GM19395 (cell line): ENCODE measurements around the gene SIGLEC5.
A peak's percentile ranks its signal among the peaks of the same experiment; 100 is the strongest.

Experiments used
- ATAC-seq: cut with Tn5 transposase; IDR thresholded peaks from one replicate; pipeline ENCODE4 v1.9.1; 2021; ENCODE audit warnings: mild to moderate bottlenecking, moderate library complexity; ENCODE audit not compliant: unreplicated experiment

The SIGLEC5 gene

GRCh38 chr19:51590441-51590840 is 39.8 kb downstream of the SIGLEC5 start:
- no peak for ATAC-seq

DNA sequence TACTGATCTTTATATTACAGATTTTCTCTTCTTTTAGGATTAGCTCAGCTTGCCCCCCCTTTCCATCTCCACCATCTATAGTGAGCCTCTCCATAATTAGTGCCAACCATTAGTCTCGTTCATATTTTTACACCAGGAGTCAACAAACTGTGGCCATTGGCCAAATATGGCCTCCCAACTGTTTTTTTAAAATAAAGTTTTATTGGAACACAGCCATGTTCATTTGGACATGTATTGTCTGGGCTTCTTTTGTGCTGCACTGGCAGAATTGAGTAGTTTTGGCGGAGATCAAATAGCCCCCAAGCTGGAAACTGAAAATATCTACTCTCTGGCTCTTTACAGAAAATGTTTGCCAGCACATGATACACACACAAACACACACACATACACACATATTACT is 40.7 kb downstream of the SIGLEC5 start:
- no peak for ATAC-seq

GRCh38 chr19:51587264-51588191 is 42.7 kb downstream of the SIGLEC5 start:
- no peak for ATAC-seq

- ATAC-seq = no peak
These were observed 43.4 kb downstream of the SIGLEC5 start for GRCh38 chr19:51586799-51587198.

GRCh38 chr19:51586103-51586728 is 44.0 kb downstream of the SIGLEC5 start:
- no peak for ATAC-seq

GRCh38 chr19:51576850-51577249 is 53.4 kb downstream of the SIGLEC5 start:
- ATAC-seq = no peak

DNA sequence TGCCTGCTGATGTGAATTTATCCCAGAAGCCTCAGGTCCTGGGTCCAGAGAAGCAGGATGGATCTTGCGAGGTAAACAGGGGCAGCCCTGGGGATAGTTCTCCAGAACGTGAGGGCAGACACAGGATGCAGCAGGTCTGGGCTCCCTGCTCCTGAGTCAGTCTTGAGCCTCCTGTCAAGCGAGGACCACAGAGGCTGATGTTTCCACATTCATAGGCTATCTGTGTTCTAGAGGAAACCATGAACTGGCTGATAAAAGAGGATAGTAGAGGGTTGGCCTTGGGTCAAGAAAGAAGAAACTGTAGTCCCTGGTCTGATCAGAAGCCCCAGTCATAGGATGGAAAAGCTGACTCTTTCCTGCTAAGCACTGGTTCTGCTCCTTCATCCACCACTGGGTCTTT is 56.9 kb downstream of the SIGLEC5 start:
- ATAC-seq = no peak

DNA sequence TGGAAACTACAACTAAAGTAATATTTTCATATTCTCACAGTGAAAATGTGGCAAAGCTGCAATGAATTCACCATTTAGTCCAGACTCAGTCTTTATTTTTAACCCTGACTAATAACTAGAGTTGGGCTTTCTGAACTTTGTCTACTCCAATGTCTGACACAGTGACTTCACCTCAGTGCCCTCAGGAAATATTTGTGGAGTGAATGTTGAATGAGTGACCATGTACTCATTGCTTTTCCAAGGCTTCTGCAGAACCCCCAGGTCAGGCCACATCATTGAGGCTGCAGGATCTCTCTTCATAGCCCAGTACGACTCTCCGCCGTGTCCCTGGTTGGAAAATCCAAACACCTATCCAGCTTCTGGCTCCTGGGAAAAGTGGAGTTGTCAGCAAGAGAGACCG is 57.3 kb downstream of the SIGLEC5 start:
- no peak for ATAC-seq

GRCh38 chr19:51572410-51572809 is 57.8 kb downstream of the SIGLEC5 start:
- ATAC-seq = no peak

DNA sequence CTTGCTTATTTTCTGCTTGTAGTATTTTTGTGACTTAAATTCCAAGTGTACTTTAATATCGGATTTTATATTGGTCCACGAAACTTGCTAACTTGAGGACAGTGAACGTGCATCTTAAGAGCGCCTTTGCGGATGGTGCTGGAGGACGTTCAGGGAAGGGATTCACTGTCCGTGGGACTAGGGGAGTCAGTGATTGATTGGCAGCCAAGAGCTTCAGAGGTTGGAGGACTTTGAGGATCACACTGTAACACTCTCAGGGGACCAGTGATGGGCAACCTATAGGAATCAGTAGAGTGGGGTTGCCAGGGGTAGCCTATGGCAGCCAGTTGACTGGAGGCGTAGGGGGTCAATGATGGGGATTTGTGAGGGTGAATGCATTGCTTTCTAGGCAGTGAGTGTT is 58.6 kb downstream of the SIGLEC5 start:
- ATAC-seq = no peak

DNA sequence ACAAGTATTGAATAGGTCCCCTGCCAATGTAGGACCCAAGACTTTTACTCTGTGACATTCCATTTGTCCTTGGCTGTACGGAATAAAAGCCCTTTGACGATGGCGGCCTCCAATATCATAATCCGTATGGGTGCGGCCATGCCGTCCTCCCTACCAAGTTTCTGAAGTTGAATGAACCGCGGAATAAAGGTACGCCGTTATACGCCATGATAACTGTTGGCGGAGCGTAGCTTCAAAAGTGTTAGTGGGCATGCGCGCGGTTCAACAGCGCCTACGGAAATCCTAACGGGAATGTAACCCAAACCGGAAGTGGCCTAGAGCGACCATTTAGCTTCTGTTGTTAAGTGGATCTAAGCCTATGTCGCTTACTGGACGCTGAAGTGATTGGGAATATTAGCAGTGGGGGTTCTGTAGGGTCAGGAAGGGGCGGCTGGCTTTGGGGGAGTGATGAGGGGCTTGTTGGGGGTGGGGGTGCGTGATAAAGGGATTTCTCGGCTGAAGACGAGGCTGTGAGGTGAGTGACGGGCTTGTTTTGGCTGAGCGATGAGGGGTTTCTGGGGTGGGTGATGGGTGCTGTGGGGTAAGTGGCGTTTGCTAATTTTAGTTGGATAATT is 59.1 kb downstream of the SIGLEC5 start, which contains the start of gene ZNF175:
Gene ZNF175, plus strand, starts transcription at position 322 of the 614 bp plus-strand sequence. CDS start 2,047 bp downstream, outside the sequence.
- peak; percentile 89 for ATAC-seq

DNA sequence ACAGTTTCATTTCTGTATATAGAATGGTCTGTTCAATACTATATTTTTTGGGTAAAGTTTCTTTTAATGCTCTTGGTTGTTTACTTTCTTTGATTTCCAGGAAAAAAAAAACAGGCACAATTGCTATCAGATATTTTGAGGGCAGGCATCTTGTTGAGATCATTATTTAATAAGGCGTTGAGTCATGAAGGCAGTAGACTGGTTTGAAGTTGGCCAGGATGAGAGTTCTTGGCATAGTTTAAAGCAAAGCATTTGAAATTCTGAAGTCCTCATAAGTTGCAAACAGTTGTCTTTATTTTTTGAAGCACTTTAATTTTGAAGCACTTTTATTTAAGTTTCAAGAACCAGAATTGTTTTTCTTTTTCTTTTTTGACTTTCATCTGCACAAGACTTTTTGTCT is 61.7 kb downstream of the SIGLEC5 start:
- ATAC-seq = no peak

DNA sequence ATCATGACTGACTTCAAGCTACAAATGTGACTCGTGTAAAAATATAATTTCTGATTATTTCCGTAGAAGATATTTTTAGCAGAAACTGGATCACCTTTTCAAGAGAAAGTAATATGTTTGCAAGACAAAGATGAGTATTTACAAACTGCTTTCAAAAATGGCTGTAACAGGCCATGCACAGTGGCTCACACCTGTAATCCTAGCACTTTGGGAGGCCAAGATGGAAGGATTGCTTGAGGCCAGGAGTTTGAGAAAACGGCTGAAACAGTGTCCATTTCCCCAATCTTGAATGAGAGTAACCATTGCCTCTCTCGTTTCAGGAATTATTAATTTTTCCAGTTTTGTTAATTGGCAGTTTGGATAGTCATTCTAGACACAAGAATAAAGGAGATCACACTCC is 62.6 kb downstream of the SIGLEC5 start:
- no peak for ATAC-seq

DNA sequence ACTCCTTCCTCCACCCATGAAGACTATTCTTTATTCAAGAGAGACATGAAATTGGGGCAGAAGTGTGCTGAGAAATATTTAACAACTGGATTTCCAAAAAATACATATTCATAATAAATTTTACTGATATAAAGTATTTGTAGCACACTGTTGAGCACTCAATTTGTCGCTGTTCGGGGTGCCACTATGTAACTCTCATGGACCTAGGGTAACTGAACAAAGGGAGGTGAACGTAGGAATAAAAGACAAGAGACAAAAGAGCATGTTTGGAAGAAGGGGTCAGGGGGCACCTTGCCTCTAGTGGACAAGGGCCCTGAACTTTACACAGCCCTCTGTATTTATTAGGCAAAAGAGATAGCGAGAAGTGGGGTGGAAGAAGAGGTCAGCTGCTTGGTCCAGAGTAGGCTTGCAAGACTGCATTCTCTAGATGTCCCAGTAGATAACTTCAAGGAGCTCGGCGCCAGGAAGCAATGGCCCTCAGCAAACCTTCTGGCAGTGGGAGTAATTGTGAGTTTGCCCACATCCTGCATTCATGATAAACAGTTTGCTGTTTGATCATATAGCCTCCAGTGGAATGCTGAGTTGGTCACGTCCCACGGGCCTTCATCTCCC is 63.6 kb downstream of the SIGLEC5 start:
- no peak for ATAC-seq

- ATAC-seq = no peak
These were observed 64.6 kb downstream of the SIGLEC5 start for GRCh38 chr19:51565583-51565982.

- no peak for ATAC-seq
These were observed 65.4 kb downstream of the SIGLEC5 start for GRCh38 chr19:51564791-51565190.
